ENCODE measurements around the gene TMEM42. TPM values are rescaled to one million over a fixed set of nuclear protein-coding genes. Genes with fewer than 3 reads are reported as not detected.
A peak's percentile ranks its signal among the peaks of the same experiment; 100 is the strongest.

TMEM42 gene
- polyA plus RNA-seq, 1 of the 3 experiments (the other 2 are of a cell fraction) = 32.8 TPM

- Histone ChIP-seq H3K27me3 (ENCODE audit: insufficient read depth) (no peaks in the 10 kb centered on the region), H3K9ac (no peak overlapping the region), H3K9me2 (no peaks in the 10 kb centered on the region), H3K36me3 (replicated peaks in 1 of 2; ENCODE audit: control insufficient read depth in 1 of 2, insufficient read depth in 2 of 2, low read length in 1 of 2) (no peaks in the 10 kb centered on the region), H3K79me2 (ENCODE audit: insufficient read depth) (no peaks in the 10 kb centered on the region), H3K4me2 (no peak overlapping the region), H3K4me1 (ENCODE audit: control insufficient read depth in 1 of 2, insufficient read depth in 2 of 2, low read depth in 1 of 2, low read length in 1 of 2) (peaks cover under 1 to 8% of the 10 kb centered on the region in 2 experiments; a peak in 3 of 4 replicates), H4K20me1 (ENCODE audit: insufficient read depth) (no peaks in the 10 kb centered on the region), H3K27ac (ENCODE audit: low read depth in 2 of 2, low read length in 1 of 2) (no peak overlapping the region), H3F3A (replicated peaks; ENCODE audit: insufficient read depth) (peaks cover 3% of the 10 kb centered on the region), H3K4me3 (ENCODE audit: low read depth in 2 of 2, low read length in 1 of 2) (no peak overlapping the region), H2AFZ (ENCODE audit: low read depth) (no peak overlapping the region), H3K9me3 (no peaks in the 10 kb centered on the region)
- 91% methylated on average over 3 of the region's 3 CpGs for WGBS (ENCODE audit: low lambda C conversion rate)
- POLR2A ChIA-PET = no interaction called here
- DNase-seq = no peak
- peak; percentile 92 for TF ChIP-seq REST (IDR thresholded peaks at IDR 0.05; ENCODE audit: low read depth, low read length)
- no peak for TF ChIP-seq CTCF (IDR thresholded peaks at IDR 0.05)
- CTCF ChIA-PET = interaction anchor here (1.0 kb wide), 1 partner anchor 97 kb away, joined by 3 read pairs; no protein-coding TSS in a partner anchor
Observed at GRCh38 chr3:44890258-44890657, 28.5 kb downstream of the TMEM42 start.

GRCh38 chr3:44890852-44891251 lies 29.1 kb downstream of the TMEM42 start:
- CTCF ChIA-PET = interaction anchor here (1.0 kb wide), 1 partner anchor 98 kb away, joined by 3 read pairs; no protein-coding TSS in a partner anchor
- Histone ChIP-seq H3K27ac (ENCODE audit: low read depth in 2 of 2, low read length in 1 of 2) (no peak overlapping the region), H3K9me3 (no peaks in the 10 kb centered on the region), H2AFZ (ENCODE audit: low read depth) (no peak overlapping the region), H3F3A (replicated peaks; ENCODE audit: insufficient read depth) (peaks cover 3% of the 10 kb centered on the region), H3K4me2 (no peak overlapping the region), H4K20me1 (ENCODE audit: insufficient read depth) (no peaks in the 10 kb centered on the region), H3K36me3 (replicated peaks in 1 of 2; ENCODE audit: control insufficient read depth in 1 of 2, insufficient read depth in 2 of 2, low read length in 1 of 2) (no peaks in the 10 kb centered on the region), H3K9me2 (no peaks in the 10 kb centered on the region), H3K79me2 (ENCODE audit: insufficient read depth) (no peaks in the 10 kb centered on the region), H3K4me1 (ENCODE audit: control insufficient read depth in 1 of 2, insufficient read depth in 2 of 2, low read depth in 1 of 2, low read length in 1 of 2) (peaks cover 0 to 6% of the 10 kb centered on the region in 2 experiments; a peak in 3 of 4 replicates), H3K9ac (no peak overlapping the region), H3K27me3 (ENCODE audit: insufficient read depth) (no peaks in the 10 kb centered on the region), H3K4me3 (ENCODE audit: low read depth in 2 of 2, low read length in 1 of 2) (no peak overlapping the region)
- 52% methylated on average over 3 of the region's 3 CpGs for WGBS (ENCODE audit: low lambda C conversion rate)
- POLR2A ChIA-PET = no interaction called here
- DNase-seq = no peak
- TF ChIP-seq IRF3 (IDR thresholded peaks at IDR 0.05; ENCODE audit: low read depth, low read length) (no peak), RXRA (IDR thresholded peaks at IDR 0.05; ENCODE audit: borderline replicate concordance, low read depth) (no peak), USF2 (IDR thresholded peaks at IDR 0.05; ENCODE audit: borderline replicate concordance, low read depth, low read length) (no peak), RFX5 (IDR thresholded peaks at IDR 0.05; ENCODE audit: low read length) (no peak), USF1 (IDR thresholded peaks at IDR 0.05; ENCODE audit: borderline replicate concordance, low read depth) (no peak), EZH2phosphoT487 (IDR thresholded peaks at IDR 0.05; ENCODE audit: borderline replicate concordance, low read depth) (no peak), FOXM1 (IDR thresholded peaks at IDR 0.05; ENCODE audit: low read depth) (no peak), NRF1 (IDR thresholded peaks at IDR 0.05; ENCODE audit: low read depth, low read length) (no peak), TEAD4 (IDR thresholded peaks at IDR 0.05; ENCODE audit: borderline replicate concordance, insufficient read depth) (no peak), TCF12 (IDR thresholded peaks at IDR 0.05) (no peak), MAX (IDR thresholded peaks at IDR 0.05; ENCODE audit: low read depth) (no peak), REST (IDR thresholded peaks at IDR 0.05; ENCODE audit: low read depth, low read length) (no peak)
